HG03045 (cell line): Measurements from ENCODE around the gene ALDH1B1.
A peak's percentile ranks its signal among the peaks of the same experiment; 100 is the strongest.
"Not testable (repeated sequence)": the region's sequence is repeated elsewhere in the genome, so short reads cannot be mapped to it uniquely, and the experiment has no call there.

Experiments used
- ATAC-seq: cut with Tn5 transposase; IDR thresholded peaks from one replicate; pipeline ENCODE4 v1.9.1; 2021; ENCODE audit warnings: mild to moderate bottlenecking, moderate library complexity; ENCODE audit not compliant: unreplicated experiment

ALDH1B1 gene

DNA sequence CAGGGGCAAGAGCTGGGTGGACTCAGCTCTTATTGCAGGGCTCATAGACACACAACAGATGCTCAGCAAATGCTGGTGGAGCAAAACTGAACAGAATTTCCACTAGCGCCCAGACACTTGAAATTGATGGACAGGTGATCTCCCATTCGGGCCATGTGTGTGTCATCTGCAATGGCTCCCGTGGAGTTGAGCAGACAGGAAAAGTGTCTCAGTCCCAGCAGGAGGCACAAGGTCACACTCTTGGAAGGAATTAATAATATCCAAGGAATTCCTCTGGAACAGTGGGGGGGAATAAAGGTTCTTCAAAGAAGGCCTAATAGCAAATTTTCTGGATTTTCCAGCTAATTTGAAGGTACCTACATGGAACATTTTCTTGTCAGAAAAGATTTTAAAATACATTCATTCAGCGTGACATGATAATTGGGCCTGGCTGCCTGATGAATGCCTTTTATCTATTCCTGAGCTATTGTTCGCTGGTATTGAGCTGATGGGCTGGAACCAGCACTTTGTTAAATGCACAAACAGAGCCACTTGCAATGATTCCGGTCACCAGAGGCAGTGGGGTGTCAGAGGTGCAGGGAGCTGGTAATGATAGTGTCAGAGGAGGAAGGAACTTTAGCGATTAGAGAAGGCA, 31.5 kb upstream of the ALDH1B1 start:
- no peak for ATAC-seq

DNA sequence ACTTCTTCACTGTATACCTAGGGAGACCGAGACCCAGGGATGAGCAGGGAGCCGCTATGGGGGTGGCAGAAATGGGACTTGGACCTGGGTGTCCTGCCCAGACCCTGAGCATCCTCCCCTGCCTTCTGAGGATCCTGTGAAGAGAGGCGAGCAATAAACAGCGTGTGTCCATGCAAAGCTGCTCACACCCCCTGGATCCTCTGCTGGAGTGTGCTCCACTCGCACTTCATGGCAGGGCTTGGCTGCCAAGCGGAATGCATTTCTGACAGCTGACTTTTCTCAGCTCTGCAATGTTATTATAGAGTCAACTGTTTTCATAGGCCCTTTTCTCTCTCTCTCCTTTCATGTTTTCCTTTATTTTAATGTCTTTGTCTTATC, 31.0 kb upstream of the ALDH1B1 start:
- ATAC-seq = no peak

GRCh38 chr9:38362852-38363588, 29.5 kb upstream of the ALDH1B1 start:
- no peak for ATAC-seq

GRCh38 chr9:38363589-38363925, 28.9 kb upstream of the ALDH1B1 start:
- no peak for ATAC-seq

- ATAC-seq = no peak
Measured at GRCh38 chr9:38367898-38368297, 24.6 kb upstream of the ALDH1B1 start.

- no peak for ATAC-seq
Measured at GRCh38 chr9:38368731-38369130, 23.8 kb upstream of the ALDH1B1 start.

DNA sequence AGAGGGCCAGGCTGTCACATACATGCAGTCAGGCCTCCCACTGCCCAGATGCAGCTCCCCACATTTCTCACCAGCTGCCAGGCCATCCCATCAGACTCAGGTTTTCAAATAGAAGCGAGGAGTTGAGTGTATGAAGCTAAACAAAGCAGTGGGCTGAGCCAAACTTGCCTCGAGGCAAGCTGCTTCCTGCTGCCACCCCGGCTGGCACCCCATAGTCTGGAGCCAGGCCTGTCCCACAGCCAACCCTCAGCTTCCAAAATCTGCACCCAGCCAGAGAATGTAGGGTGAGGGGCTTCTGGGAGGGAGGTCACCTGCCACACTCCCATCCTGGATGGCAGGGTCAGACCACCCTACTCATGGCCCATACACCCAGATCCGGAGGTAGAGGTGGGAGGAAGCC, 22.3 kb upstream of the ALDH1B1 start:
- ATAC-seq = no peak

DNA sequence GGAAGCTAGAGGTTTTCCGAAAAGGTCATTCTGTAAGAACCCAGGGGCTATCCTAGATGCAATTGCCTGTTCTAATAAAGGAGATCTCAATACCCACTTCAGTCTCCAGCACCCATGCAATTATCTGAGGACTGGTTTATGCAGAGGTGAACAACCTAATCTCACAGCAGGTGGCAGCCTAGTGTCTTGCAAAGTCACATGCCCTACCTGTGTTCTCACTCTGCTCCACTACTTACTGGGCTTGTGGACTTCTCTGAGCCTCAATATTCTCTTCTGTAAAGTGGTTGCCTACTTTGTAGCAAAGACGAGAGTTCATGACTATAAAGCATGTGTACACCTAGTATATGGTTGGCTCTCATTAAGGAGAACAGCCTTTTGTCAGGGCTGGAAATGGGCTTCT, 21.0 kb upstream of the ALDH1B1 start:
- peak; percentile 64 for ATAC-seq

GRCh38 chr9:38372762-38373619, 19.5 kb upstream of the ALDH1B1 start:
- ATAC-seq = no peak

GRCh38 chr9:38373679-38374078, 18.8 kb upstream of the ALDH1B1 start:
- ATAC-seq = no peak

GRCh38 chr9:38374847-38375571, 17.5 kb upstream of the ALDH1B1 start:
- ATAC-seq = no peak

DNA sequence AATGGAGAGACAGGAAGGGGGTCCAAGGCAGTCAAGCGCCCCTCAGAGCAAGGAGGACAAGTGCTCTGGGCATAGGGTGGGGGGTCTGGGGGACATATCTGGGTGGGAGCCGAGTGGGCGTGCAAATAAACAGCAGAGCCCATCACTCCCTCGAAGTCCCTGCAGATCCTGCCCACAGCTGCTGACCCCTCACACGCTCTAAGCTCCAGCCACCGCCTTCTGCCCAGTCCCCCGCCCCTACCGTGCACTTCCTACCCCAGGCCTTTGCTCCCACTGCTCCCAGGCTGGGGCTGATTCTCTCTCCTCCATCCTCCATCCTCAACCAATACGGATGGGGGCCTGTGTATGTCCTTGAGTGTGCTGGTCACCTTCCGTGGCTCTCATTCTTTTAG, 16.9 kb upstream of the ALDH1B1 start:
- no peak for ATAC-seq

- ATAC-seq = no peak
Measured at GRCh38 chr9:38376021-38376670, 16.4 kb upstream of the ALDH1B1 start.

GRCh38 chr9:38377336-38378083, 15.0 kb upstream of the ALDH1B1 start:
- not testable (repeated sequence) for ATAC-seq

GRCh38 chr9:38380230-38380871, 12.2 kb upstream of the ALDH1B1 start:
- ATAC-seq = no peak

- no peak for ATAC-seq
Measured at GRCh38 chr9:38380872-38381534, 11.5 kb upstream of the ALDH1B1 start.

DNA sequence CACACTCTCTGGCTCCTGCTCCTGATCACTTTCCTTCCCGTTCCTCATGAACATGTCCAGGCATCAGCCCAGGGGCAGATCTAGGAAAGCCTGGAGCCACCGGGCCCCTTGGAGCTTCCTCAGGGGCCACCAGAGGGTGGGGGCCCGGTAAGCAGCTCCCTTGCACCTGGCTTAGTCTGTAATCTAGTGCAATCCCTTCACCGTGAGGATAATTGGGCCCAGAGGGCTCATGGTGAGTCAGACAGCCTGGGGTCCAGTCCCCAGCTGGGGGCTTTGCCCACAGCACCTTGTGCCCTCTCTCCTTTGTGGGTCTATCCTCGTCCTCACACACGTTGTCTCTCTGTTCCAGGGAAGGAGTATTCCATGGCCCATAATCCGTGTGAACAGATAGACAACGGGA, 10.4 kb upstream of the ALDH1B1 start:
- no peak for ATAC-seq

DNA sequence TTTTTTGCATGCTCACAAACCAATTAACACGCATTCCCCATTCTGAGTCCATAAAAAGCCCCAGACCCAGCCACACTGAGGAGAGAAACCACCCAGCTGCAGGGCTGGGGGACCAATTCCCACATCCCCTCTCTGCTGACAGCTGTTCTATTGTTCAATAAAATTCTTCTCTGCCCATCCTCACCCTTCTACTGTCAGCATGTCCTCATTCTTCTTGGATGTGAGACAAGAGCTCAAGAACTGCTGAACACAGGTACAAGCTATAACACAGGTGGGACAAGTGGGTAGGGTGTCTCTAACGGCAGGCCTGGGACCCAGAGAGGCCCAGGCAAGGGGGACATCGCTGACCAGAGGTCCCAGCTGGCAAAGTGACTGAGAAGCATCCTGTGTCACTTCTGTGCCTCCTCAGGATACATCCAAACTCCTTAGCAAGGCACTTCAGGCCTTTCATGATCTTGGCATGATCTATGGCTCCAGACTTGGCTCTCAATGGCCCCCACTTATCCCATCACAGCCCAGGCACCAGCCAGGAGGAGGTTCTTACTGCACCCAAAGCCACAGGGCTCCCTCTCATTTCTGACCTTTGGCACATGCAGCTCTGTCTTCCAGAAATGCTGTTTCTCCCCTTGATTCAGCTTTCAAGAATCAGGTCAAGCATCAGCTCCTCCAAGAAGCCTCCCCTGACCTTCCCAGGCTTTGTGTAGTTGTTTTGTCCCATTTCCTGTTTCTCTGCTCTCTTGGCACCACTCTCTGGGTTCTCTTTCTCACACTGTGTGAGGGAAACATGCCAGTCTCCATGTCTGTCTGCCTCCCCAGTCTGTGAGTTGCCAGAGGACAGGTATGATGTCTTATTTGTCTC, 7.3 kb upstream of the ALDH1B1 start:
- no peak for ATAC-seq
